OCI-LY3 (cell line): Measurements from ENCODE around the gene RPGRIP1.
"Not testable (repeated sequence)": the region's sequence is repeated elsewhere in the genome, so short reads cannot be mapped to it uniquely, and the experiment has no call there.

ENCODE experiments used
- H2AFZ ChIP-seq: fragments of 200-600, 300-600 bp; shearing (Covaris generic); 2 replicates; pipeline ENCODE4 v1.6.0; 2014; ENCODE audit warnings: antibody characterized with exemption, low read depth, low read length
- H3K27ac ChIP-seq: fragments of 200-600, 300-600 bp; sonication (generic); 2 replicates; pipeline ENCODE4 v1.5.1; 2014; ENCODE audit warnings: mild to moderate bottlenecking, low read length, moderate library complexity, mixed read lengths
- H3K27me3 ChIP-seq: fragments of 200-600, 300-600 bp; sonication (generic); 2 replicates; pipeline ENCODE4 v1.6.1; 2014; ENCODE audit warnings: low read depth, low read length, mixed read lengths
- H3K36me3 ChIP-seq: fragments of 200-600, 300-600 bp; sonication (generic); replicated peaks from 2 replicates; pipeline ENCODE3; 2014; ENCODE audit warnings: low read depth, low read length, mixed read lengths
- H3K4me1 ChIP-seq: fragments of 300-600, 200-600 bp; sonication (generic); 2 replicates; pipeline ENCODE4 v1.6.1; 2014; ENCODE audit warnings: low read length, mixed read lengths
- H3K4me2 ChIP-seq: fragments of 200-600, 300-600 bp; sonication (generic); 2 replicates; pipeline ENCODE4 v1.6.1; 2014; ENCODE audit warnings: low read length, mixed read lengths
- H3K4me3 ChIP-seq: fragments of 300-600, 200-600 bp; sonication (generic); 2 replicates; pipeline ENCODE4 v1.5.1; 2014; ENCODE audit warnings: antibody characterized with exemption, mild to moderate bottlenecking, low read length, moderate library complexity
- H3K79me2 ChIP-seq: fragments of 300-600, 200-600 bp; shearing (Covaris generic); 2 replicates; pipeline ENCODE4 v1.6.1; 2014; ENCODE audit warnings: mild to moderate bottlenecking, low read length, mixed read lengths
- H3K9ac ChIP-seq: fragments of 300-600, 200-600 bp; shearing (Covaris generic); 2 replicates; pipeline ENCODE4 v1.6.0; 2014; ENCODE audit warnings: mild to moderate bottlenecking, low read length, moderate library complexity
- H3K9me3 ChIP-seq: fragments of 200-600, 300-600 bp; shearing (Covaris generic); 2 replicates; pipeline ENCODE4 v1.6.1; 2014; ENCODE audit warnings: low read length, mixed read lengths; ENCODE audit not compliant: insufficient read depth
- H4K20me1 ChIP-seq: fragments of 200-600, 300-600 bp; sonication (generic); 2 replicates; pipeline ENCODE4 v1.6.1; 2016; ENCODE audit warnings: low read length, mixed read lengths; ENCODE audit not compliant: insufficient read depth
- EZH2phosphoT487 ChIP-seq: fragments of 200-600 bp; shearing (Covaris generic); IDR thresholded peaks from 2 replicates; pipeline ENCODE4 v1.6.1; 2018; ENCODE audit warnings: antibody characterized with exemption, mixed run types, low read depth
- TF ChIP-seq, protein P1 (sequence below): fragments of 200-600, 300-600 bp; sonication (generic); IDR thresholded peaks from 2 replicates; pipeline ENCODE4 v1.5.1; 2014; ENCODE audit warnings: antibody characterized with exemption, low read length, low read depth

The RPGRIP1 gene

DNA sequence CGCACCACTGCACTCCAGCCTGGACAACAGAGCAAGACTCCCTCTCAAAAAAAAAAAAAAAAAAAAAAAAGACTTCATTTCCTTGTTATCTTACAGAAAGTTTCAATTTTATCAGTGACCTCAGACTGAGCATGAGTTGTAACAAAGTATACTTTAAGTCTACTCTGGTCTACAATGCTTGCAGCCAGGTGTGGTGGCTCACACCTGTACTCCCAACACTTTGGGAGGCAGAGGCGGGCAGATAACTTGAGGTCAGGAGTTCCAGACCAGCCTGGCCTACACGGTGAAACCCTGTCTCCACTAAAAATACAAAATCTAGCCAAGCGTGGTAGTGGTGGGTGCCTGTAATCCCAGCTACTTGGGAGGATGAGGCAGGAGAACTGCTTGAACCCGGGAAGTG is 28.7 kb upstream of the RPGRIP1 start:
- TF ChIP-seq, protein P1, sequence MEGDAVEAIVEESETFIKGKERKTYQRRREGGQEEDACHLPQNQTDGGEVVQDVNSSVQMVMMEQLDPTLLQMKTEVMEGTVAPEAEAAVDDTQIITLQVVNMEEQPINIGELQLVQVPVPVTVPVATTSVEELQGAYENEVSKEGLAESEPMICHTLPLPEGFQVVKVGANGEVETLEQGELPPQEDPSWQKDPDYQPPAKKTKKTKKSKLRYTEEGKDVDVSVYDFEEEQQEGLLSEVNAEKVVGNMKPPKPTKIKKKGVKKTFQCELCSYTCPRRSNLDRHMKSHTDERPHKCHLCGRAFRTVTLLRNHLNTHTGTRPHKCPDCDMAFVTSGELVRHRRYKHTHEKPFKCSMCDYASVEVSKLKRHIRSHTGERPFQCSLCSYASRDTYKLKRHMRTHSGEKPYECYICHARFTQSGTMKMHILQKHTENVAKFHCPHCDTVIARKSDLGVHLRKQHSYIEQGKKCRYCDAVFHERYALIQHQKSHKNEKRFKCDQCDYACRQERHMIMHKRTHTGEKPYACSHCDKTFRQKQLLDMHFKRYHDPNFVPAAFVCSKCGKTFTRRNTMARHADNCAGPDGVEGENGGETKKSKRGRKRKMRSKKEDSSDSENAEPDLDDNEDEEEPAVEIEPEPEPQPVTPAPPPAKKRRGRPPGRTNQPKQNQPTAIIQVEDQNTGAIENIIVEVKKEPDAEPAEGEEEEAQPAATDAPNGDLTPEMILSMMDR = no peak
- no peak for TF ChIP-seq EZH2phosphoT487
- Histone ChIP-seq H3K4me3 (no peak overlapping the region), H3K36me3 (peaks cover 78% of the 10 kb centered on the region), H3K9me3 (no peaks in the 10 kb centered on the region), H3K4me1 (0 out of 2 replicates have a peak, but pooled peaks cover 6% of the 10 kb centered on the region), H4K20me1 (peaks cover 100% of the 10 kb centered on the region), H2AFZ (no peak overlapping the region), H3K79me2 (peaks cover 100% of the 10 kb centered on the region), H3K27ac (no peak overlapping the region), H3K4me2 (no peak overlapping the region), H3K9ac (no peak overlapping the region), H3K27me3 (no peaks in the 10 kb centered on the region)

GRCh38 chr14:21252149-21252548 is 27.7 kb upstream of the RPGRIP1 start:
- Histone ChIP-seq H4K20me1 (peaks cover 100% of the 10 kb centered on the region), H2AFZ (no peak overlapping the region), H3K36me3 (peaks cover 79% of the 10 kb centered on the region), H3K79me2 (peaks cover 100% of the 10 kb centered on the region), H3K27me3 (no peaks in the 10 kb centered on the region), H3K9me3 (no peaks in the 10 kb centered on the region), H3K9ac (no peak overlapping the region), H3K4me2 (no peak overlapping the region), H3K4me1 (peaks cover 6% of the 10 kb centered on the region; the same call in 1 of the 2 replicates), H3K27ac (no peak overlapping the region), H3K4me3 (no peak overlapping the region)
- TF ChIP-seq, protein P1 = no peak
- no peak for TF ChIP-seq EZH2phosphoT487

DNA sequence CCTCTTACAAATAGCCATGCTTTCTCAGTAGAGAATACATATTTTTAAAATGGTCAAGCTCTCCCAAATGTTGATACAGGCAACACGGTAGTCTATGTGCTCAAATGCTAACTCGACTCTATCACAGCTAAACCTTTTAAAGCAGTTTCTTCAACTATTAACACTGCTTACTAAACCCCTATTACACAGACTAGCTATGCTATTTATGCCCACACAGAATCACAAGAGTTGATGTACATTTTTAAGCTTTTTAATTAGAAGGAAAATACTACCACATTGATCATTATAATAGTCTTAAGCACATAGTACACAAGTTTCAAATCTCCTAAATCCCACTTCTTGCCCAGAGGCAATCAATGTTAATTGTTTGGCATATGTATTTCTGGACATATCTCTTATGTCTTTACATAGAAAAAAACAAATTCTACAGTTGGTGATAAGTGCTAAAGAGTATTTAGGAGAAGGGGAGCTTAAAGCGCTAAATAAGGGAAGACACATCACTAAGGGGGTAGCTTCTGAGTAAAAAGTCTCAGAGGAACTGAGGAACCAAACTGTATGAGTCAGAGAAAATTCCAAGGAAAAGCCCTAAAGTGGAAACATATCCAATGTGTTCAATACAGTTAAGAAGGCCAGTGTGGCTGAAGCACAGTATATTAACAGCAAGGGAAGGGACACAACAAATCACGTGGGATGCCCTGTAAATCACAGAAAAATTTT is 24.3 kb upstream of the RPGRIP1 start:
- Histone ChIP-seq H4K20me1 (peaks cover 96% of the 10 kb centered on the region), H3K27me3 (no peaks in the 10 kb centered on the region), H3K36me3 (peaks cover 68% of the 10 kb centered on the region), H3K79me2 (peaks cover 100% of the 10 kb centered on the region), H3K9ac (no peak overlapping the region), H3K4me2 (no peak overlapping the region), H2AFZ (no peak overlapping the region), H3K9me3 (no peaks in the 10 kb centered on the region), H3K4me1 (peaks cover 18% of the 10 kb centered on the region), H3K4me3 (no peak overlapping the region), H3K27ac (no peak overlapping the region)
- TF ChIP-seq EZH2phosphoT487 = no peak
- TF ChIP-seq, protein P1 = no peak

- Histone ChIP-seq H4K20me1 (peaks cover 96% of the 10 kb centered on the region), H3K4me1 (peaks cover 18% of the 10 kb centered on the region), H3K36me3 (peaks cover 68% of the 10 kb centered on the region), H3K79me2 (peaks cover 100% of the 10 kb centered on the region)
- H3K9me3 ChIP-seq, H3K9ac ChIP-seq, H3K4me3 ChIP-seq, H2AFZ ChIP-seq, H3K4me2 ChIP-seq, H3K27ac ChIP-seq, H3K27me3 ChIP-seq: not testable (repeated sequence)
Observed at GRCh38 chr14:21256102-21256447, 23.8 kb upstream of the RPGRIP1 start.
